HepG2 (cell line): Measurements from ENCODE around the gene CEACAM21.

Experiments used
- ATF1 ChIP-seq: IDR thresholded peaks from 2 replicates; pipeline ENCODE4 v1.6.1; 2016; ENCODE audit warnings: mild to moderate bottlenecking, control low read depth
- EZH2 ChIP-seq: conservative IDR thresholded peaks from 2 replicates; pipeline ENCODE4 v1.6.1; 2012; ENCODE audit warnings: mild to moderate bottlenecking, low read depth, low read length, moderate library complexity
- NPAS2 ChIP-seq: sonication (generic); formaldehyde crosslinking; IDR thresholded peaks from 2 replicates; pipeline ENCODE4 v1.8.0; 2022; ENCODE audit warnings: mild to moderate bottlenecking, missing genetic modification reagents, borderline replicate concordance
- RAD21 ChIP-seq: fragments of 450-650 bp; formaldehyde crosslinking; IDR thresholded peaks from 2 replicates; pipeline ENCODE4 v1.5.0; 2020; ENCODE audit warnings: mild to moderate bottlenecking
- TCF12 ChIP-seq, 2 experiments: fragments of 450-650 bp in 1 of 2; sonication (generic) in 1 of 2; formaldehyde crosslinking in 1 of 2; IDR thresholded peaks; 2 replicates each; pipeline versions ENCODE4 v1.6.1 to v1.8.0; 2017 to 2022; ENCODE audit warnings: antibody characterized with exemption in 1 of 2, mild to moderate bottlenecking in 1 of 2, missing genetic modification reagents in 1 of 2, moderate library complexity in 1 of 2
- TF ChIP-seq, protein P1 (sequence below): sonication (generic); formaldehyde crosslinking; IDR thresholded peaks from 2 replicates; pipeline ENCODE4 v1.5.0; 2020; ENCODE audit warnings: mild to moderate bottlenecking, missing genetic modification reagents, moderate library complexity

DNA sequence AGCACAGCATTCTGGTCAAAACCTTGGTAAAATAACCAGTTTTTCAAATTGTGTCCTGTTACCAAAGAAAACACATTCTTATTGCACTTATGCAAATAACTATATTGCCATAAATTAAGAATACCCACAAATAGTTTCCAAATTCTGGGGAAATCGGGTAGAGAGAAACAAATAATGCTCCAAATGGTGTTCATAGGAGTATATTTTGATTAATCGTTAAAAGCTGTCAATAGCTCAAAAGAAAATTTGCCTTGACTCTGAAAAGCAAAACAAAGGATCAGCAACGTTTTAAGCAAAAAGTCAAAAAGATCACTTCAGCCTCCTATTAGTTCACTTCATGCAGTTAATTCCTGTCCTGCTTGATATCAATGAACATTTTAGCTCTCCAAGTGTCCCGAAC lies 22.2 kb upstream of the CEACAM21 start:
- no peak for TF ChIP-seq NPAS2 (CRISPR knock-in tag)
- TF ChIP-seq ATF1 (CRISPR knock-in tag) = no peak
- TF ChIP-seq, protein P1, sequence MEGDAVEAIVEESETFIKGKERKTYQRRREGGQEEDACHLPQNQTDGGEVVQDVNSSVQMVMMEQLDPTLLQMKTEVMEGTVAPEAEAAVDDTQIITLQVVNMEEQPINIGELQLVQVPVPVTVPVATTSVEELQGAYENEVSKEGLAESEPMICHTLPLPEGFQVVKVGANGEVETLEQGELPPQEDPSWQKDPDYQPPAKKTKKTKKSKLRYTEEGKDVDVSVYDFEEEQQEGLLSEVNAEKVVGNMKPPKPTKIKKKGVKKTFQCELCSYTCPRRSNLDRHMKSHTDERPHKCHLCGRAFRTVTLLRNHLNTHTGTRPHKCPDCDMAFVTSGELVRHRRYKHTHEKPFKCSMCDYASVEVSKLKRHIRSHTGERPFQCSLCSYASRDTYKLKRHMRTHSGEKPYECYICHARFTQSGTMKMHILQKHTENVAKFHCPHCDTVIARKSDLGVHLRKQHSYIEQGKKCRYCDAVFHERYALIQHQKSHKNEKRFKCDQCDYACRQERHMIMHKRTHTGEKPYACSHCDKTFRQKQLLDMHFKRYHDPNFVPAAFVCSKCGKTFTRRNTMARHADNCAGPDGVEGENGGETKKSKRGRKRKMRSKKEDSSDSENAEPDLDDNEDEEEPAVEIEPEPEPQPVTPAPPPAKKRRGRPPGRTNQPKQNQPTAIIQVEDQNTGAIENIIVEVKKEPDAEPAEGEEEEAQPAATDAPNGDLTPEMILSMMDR (CRISPR knock-in tag) = no peak
- TF ChIP-seq TCF12 (IDR thresholded peaks at IDR 0.05) = no peak
- no peak for TF ChIP-seq TCF12 (CRISPR knock-in tag; IDR thresholded peaks at IDR 0.05)
- TF ChIP-seq EZH2 = no peak
- no peak for TF ChIP-seq RAD21
